Right renal cortex interstitium (tissue), 3 donors: ENCODE measurements around the gene ATP6V0D1. TPM values are rescaled to one million over a fixed set of nuclear protein-coding genes. Genes with fewer than 3 reads are reported as not detected.

Source experiments
- DNase-seq, 3 donors: peaks; one replicate each; pipeline ENCODE4 v3.0.0-alpha.2; 2013; ENCODE audit warnings: low read depth in 3 of 3, low spot score in 2 of 3
- polyA plus RNA-seq, 3 donors: library from polyadenylated mRNA; unstranded; fragments of 120-200 nt; gene quantifications; one replicate each; pipeline ENCODE4 v1.2.1, GENCODE V29; 2013; ENCODE audit not compliant: insufficient read length in 3 of 3

ATP6V0D1 gene
- polyA plus RNA-seq, 3 donors, result 82.9 to 99.8 (median 85.5) TPM

- no peak for DNase-seq
These were observed 34.7 kb downstream of the ATP6V0D1 start for GRCh38 chr16:67445913-67446907.

- no peak for DNase-seq
These were observed 35.5 kb downstream of the ATP6V0D1 start for GRCh38 chr16:67445441-67445912.

- DNase-seq, result no peak
These were observed 35.9 kb downstream of the ATP6V0D1 start for GRCh38 chr16:67445126-67445426.

- no peak for DNase-seq
These were observed 36.5 kb downstream of the ATP6V0D1 start for GRCh38 chr16:67444259-67445125.

GRCh38 chr16:67443265-67443664 is 37.7 kb downstream of the ATP6V0D1 start:
- DNase-seq, result no peak

- DNase-seq, result no peak
These were observed 38.2 kb downstream of the ATP6V0D1 start for GRCh38 chr16:67442581-67443255.

- no peak for DNase-seq
These were observed 39.0 kb downstream of the ATP6V0D1 start for GRCh38 chr16:67441907-67442306.

GRCh38 chr16:67441271-67441753 is 39.6 kb downstream of the ATP6V0D1 start:
- no peak for DNase-seq

- no peak for DNase-seq
These were observed 42.0 kb downstream of the ATP6V0D1 start for GRCh38 chr16:67438824-67439393.

- DNase-seq, result no peak
These were observed 42.7 kb downstream of the ATP6V0D1 start for GRCh38 chr16:67438098-67438791.

GRCh38 chr16:67437513-67437912 is 43.4 kb downstream of the ATP6V0D1 start:
- DNase-seq, result no peak

- DNase-seq, result no peak
These were observed 44.2 kb downstream of the ATP6V0D1 start for GRCh38 chr16:67436640-67437193.

- DNase-seq, result no peak
These were observed 45.2 kb downstream of the ATP6V0D1 start for GRCh38 chr16:67435758-67436164.

GRCh38 chr16:67433131-67433719 is 47.7 kb downstream of the ATP6V0D1 start:
- no peak for DNase-seq

- no peak for DNase-seq
These were observed 48.5 kb downstream of the ATP6V0D1 start for GRCh38 chr16:67432506-67432890.

GRCh38 chr16:67431775-67432505 is 49.0 kb downstream of the ATP6V0D1 start:
- peak in 1 of 3 donors; percentile 43 for DNase-seq

- DNase-seq, result no peak
These were observed 49.8 kb downstream of the ATP6V0D1 start, which contains the start of gene HSD11B2 for GRCh38 chr16:67430977-67431774. TSS of gene HSD11B2 (plus strand) at chr16:67431121. CDS start at chr16:67431249, 128 bp downstream.
